HepG2 (cell line): ENCODE results near the gene SMARCD1. TPM values are rescaled to one million over a fixed set of nuclear protein-coding genes. Genes with fewer than 3 reads are reported as not detected.

Experiments
- ATAC-seq: fragments of 200-7000 bp; cut with Tn5 transposase; 3 replicates; pipeline ENCODE4 v1.9.1; 2020; ENCODE audit warnings: mild to moderate bottlenecking, moderate library complexity
- BruUV-seq: library from RNA; stranded (reverse); fragments of 400-500 nt; replicated peaks from 2 replicates; lab custom pipeline; 2021; lab: Mats Ljungman, UMichigan
- CTCF ChIA-PET: fragments of 300-600 bp; formaldehyde crosslinking; extraction: SDS; loops from one replicate; lab custom pipeline; 2021; ENCODE audit warnings: low total read pairs, inconsistent platforms, low intra/inter-chr PET ratio; lab: Yijun Ruan, JAX
- POLR2A ChIA-PET: fragments of 350-600 bp; sonication (Branson Sonifier 250); formaldehyde crosslinking; loops from one replicate; lab custom pipeline; 2020; ENCODE audit warnings: antibody characterized with exemption, inconsistent platforms; lab: Yijun Ruan, JAX
- DNase-seq: peaks from one replicate; pipeline ENCODE4 v3.0.0-alpha.2; 2015; ENCODE audit warnings: low spot score
- FAIRE-seq: peaks from 3 replicates; lab custom pipeline; 2011; peaks lifted over from hg19 to GRCh38; lab: Jason Lieb, UNC
- H2AFZ ChIP-seq: one replicate; pipeline ENCODE4 v1.6.1; 2011; ENCODE audit warnings: low read length, inconsistent platforms
- H3K27ac ChIP-seq: fragments of 300-600 bp; 3 replicates; pipeline ENCODE4 v1.8.0; 2011; ENCODE audit warnings: mixed run types, mild to moderate bottlenecking, mixed read lengths, low read length, inconsistent platforms; ENCODE audit not compliant: insufficient read depth; ENCODE audit errors: extremely low read length
- H3K27me3 ChIP-seq, 2 experiments: fragments of 200-600 bp in 1 of 2; 2 replicates in 1 of 2; 3 replicates in 1 of 2; pipeline versions ENCODE4 v1.6.0 to v1.8.0; 2011; ENCODE audit warnings: low read length in 2 of 2, mild to moderate bottlenecking in 2 of 2, moderate library complexity in 2 of 2, inconsistent platforms in 1 of 2; ENCODE audit not compliant: insufficient read depth in 2 of 2, control insufficient read depth in 1 of 2
- H3K36me3 ChIP-seq, 2 experiments: fragments of 200-600 bp in 1 of 2; replicated peaks in 1 of 2; 2 replicates in 1 of 2; 3 replicates in 1 of 2; pipeline versions ENCODE4 v1.5.1 to v1.8.0; 2011; ENCODE audit warnings: low read length in 2 of 2, inconsistent platforms in 1 of 2; ENCODE audit not compliant: insufficient read depth in 2 of 2, control insufficient read depth in 1 of 2
- H3K4me1 ChIP-seq: 2 replicates; pipeline ENCODE4 v1.5.1; 2012; ENCODE audit warnings: low read length, inconsistent platforms; ENCODE audit not compliant: insufficient read depth
- H3K4me2 ChIP-seq: 2 replicates; pipeline ENCODE4 v1.6.0; 2011; ENCODE audit warnings: low read depth, low read length, inconsistent platforms
- H3K4me3 ChIP-seq, 3 experiments: fragments of 200-600 bp in 1 of 3; sonication (generic), shearing (Covaris generic) in 1 of 3; replicated peaks in 1 of 3; 2 replicates each; pipeline ENCODE4 v1.5.1; 2011 to 2016; ENCODE audit warnings: low read length in 3 of 3, inconsistent platforms in 2 of 3, low read depth in 2 of 3, mild to moderate bottlenecking in 2 of 3, control low read depth in 1 of 3, mixed read lengths in 1 of 3; ENCODE audit not compliant: insufficient read depth in 1 of 3
- H3K79me2 ChIP-seq: one replicate; pipeline ENCODE4 v1.6.1; 2011; ENCODE audit warnings: low read length, inconsistent platforms; ENCODE audit not compliant: insufficient read depth
- H3K9ac ChIP-seq: 2 replicates; pipeline ENCODE4 v1.6.0; 2011; ENCODE audit warnings: mild to moderate bottlenecking, low read depth, low read length, inconsistent platforms; ENCODE audit not compliant: insufficient read depth
- H3K9me3 ChIP-seq: 2 replicates; pipeline ENCODE4 v1.5.1; 2012; ENCODE audit warnings: mild to moderate bottlenecking, low read length
- H4K20me1 ChIP-seq: 2 replicates; pipeline ENCODE4 v1.6.0; 2011; ENCODE audit warnings: inconsistent platforms, mild to moderate bottlenecking, low read length, moderate library complexity; ENCODE audit not compliant: insufficient read depth
- CREB1 ChIP-seq, 2 experiments: fragments of 450-650 bp in 1 of 2; IDR thresholded peaks; 2 replicates each; pipeline ENCODE4 v1.6.1; 2016 to 2017; ENCODE audit warnings: control low read depth in 1 of 2, mild to moderate bottlenecking in 1 of 2, missing compliant biosample characterization in 1 of 2, missing genetic modification characterization in 1 of 2
- DRAP1 ChIP-seq: IDR thresholded peaks from 2 replicates; pipeline ENCODE4 v1.6.1; 2016; ENCODE audit warnings: missing genetic modification reagents, missing compliant biosample characterization
- HOXA5 ChIP-seq: sonication (generic); formaldehyde crosslinking; IDR thresholded peaks from 2 replicates; pipeline ENCODE4 v1.4.0; 2020; ENCODE audit warnings: missing genetic modification reagents
- KLF16 ChIP-seq, 2 experiments: sonication (generic) in 1 of 2; formaldehyde crosslinking in 1 of 2; IDR thresholded peaks; 2 replicates each; pipeline versions ENCODE4 v1.6.1 to v1.8.0; 2016 to 2023; ENCODE audit warnings: missing genetic modification reagents in 2 of 2, missing compliant biosample characterization in 1 of 2
- MTA1 ChIP-seq: sonication (generic); formaldehyde crosslinking; IDR thresholded peaks from 2 replicates; pipeline ENCODE4 v1.4.0; 2020; ENCODE audit warnings: missing genetic modification reagents, mild to moderate bottlenecking, borderline replicate concordance
- RBM22 ChIP-seq: fragments of 200-400 bp; formaldehyde crosslinking; optimal IDR thresholded peaks from 2 replicates; pipeline ENCODE3; 2017; ENCODE audit warnings: mild to moderate bottlenecking, low read length, moderate library complexity
- SALL1 ChIP-seq: sonication (generic); formaldehyde crosslinking; IDR thresholded peaks from 2 replicates; pipeline ENCODE4 v1.8.0; 2022; ENCODE audit warnings: mild to moderate bottlenecking, missing genetic modification reagents
- SMAD9 ChIP-seq: sonication (generic); formaldehyde crosslinking; IDR thresholded peaks from 2 replicates; pipeline ENCODE4 v1.5.1; 2020; ENCODE audit warnings: mild to moderate bottlenecking, missing genetic modification reagents
- SP1 ChIP-seq, 2 experiments: fragments of 450-650 bp in 1 of 2; sonication (generic) in 1 of 2; formaldehyde crosslinking in 1 of 2; IDR thresholded peaks; 2 replicates each; pipeline versions ENCODE4 v1.4.0 to v1.6.1; 2016 to 2020; ENCODE audit warnings: missing genetic modification reagents in 1 of 2
- TIGD3 ChIP-seq: sonication (generic); formaldehyde crosslinking; IDR thresholded peaks from 2 replicates; pipeline ENCODE4 v1.5.1; 2020; ENCODE audit warnings: mild to moderate bottlenecking, missing genetic modification reagents, borderline replicate concordance
- TOPORS ChIP-seq: sonication (generic); formaldehyde crosslinking; IDR thresholded peaks from 2 replicates; pipeline ENCODE4 v1.8.0; 2023; ENCODE audit warnings: mild to moderate bottlenecking, missing genetic modification reagents
- ZNF101 ChIP-seq: sonication (generic); formaldehyde crosslinking; IDR thresholded peaks from 2 replicates; pipeline ENCODE4 v1.4.0; 2020; ENCODE audit warnings: mild to moderate bottlenecking, low read depth, missing genetic modification reagents, borderline replicate concordance
- ZNF512B ChIP-seq: sonication (generic); formaldehyde crosslinking; IDR thresholded peaks from 2 replicates; pipeline ENCODE4 v1.5.1; 2020; ENCODE audit warnings: missing genetic modification reagents, mild to moderate bottlenecking, borderline replicate concordance
- ZNF552 ChIP-seq: sonication (generic); formaldehyde crosslinking; IDR thresholded peaks from 2 replicates; pipeline ENCODE4 v1.9.0; 2022; ENCODE audit warnings: missing genetic modification reagents, mild to moderate bottlenecking, borderline replicate concordance
- ZNF672 ChIP-seq: sonication (generic); formaldehyde crosslinking; IDR thresholded peaks from 2 replicates; pipeline ENCODE4 v1.8.1; 2022; ENCODE audit warnings: missing genetic modification reagents
- ZSCAN9 ChIP-seq: IDR thresholded peaks from 2 replicates; pipeline ENCODE4 v1.6.1; 2016; ENCODE audit warnings: borderline replicate concordance
- WGBS: methylation state at CpG from one replicate; pipeline ENCODE4 v1.1.6; 2017; ENCODE audit warnings: low lambda C conversion rate; 5-methylcytosine and 5-hydroxymethylcytosine counted together
- in situ Hi-C: cut with HindIII; loops from 2 replicates; pipeline ENCODE4 v1.10.0; 2017; ENCODE audit warnings: low pct_unique_long_range_greater_than_20kb; ENCODE audit not compliant: extremely low pct_ligation_motif_present
- intact Hi-C: fragments of 100-400 bp; cut with micrococcal nuclease; formaldehyde crosslinking; loops from one replicate; pipeline ENCODE4 v1.10.0; 2022; ENCODE audit not compliant: unreplicated experiment
- polyA plus RNA-seq, 8 experiments: library from polyadenylated mRNA; depleted of rRNA in 3 of 8; stranded (reverse) in 7 of 8; unstranded in 1 of 8; fragments of >200 nt; fragmentation: Illumina TruSeq in 4 of 8; extraction: Trizol in 4 of 8; gene quantifications; 2 replicates each; pipeline versions ENCODE4 v1.2.1 to v1.2.3, GENCODE V29; 2011 to 2016; ENCODE audit warnings: low read depth in 4 of 8, missing spikeins in 1 of 8, mixed read lengths in 1 of 8; ENCODE audit not compliant: insufficient read depth in 1 of 8
- total RNA-seq, 5 experiments: library from RNA; depleted of rRNA; stranded (reverse); fragments of >200 nt; fragmentation: Illumina TruSeq; extraction: Trizol; gene quantifications; 2 replicates each; pipeline ENCODE4 v1.2.3, GENCODE V29; 2016; ENCODE audit warnings: low read depth in 1 of 5

SMARCD1 gene
- total and polyA plus RNA-seq, 2 of the 13 experiments (the other 11 are each of a cell fraction or from before 2014, with no cell fraction given), result 51.7 to 54.6 TPM

GRCh38 chr12:50053583-50053982, 31.6 kb upstream of the SMARCD1 start:
- POLR2A ChIA-PET, result no interaction called here

More at GRCh38 chr12:50053583-50053982, 31.6 kb upstream of the SMARCD1 start:
- Histone ChIP-seq H3K4me2 (no peak overlapping the region), H3K4me3 (no peak overlapping the region), H3K27me3 (peaks cover 9 to 65% of the 10 kb centered on the region in 2 experiments; a peak in 4 of 5 replicates)
- in situ Hi-C loops, result loop anchor here (10.0 kb wide), 1 partner anchor 189 kb away; no protein-coding TSS in a partner anchor
- TF ChIP-seq HOXA5 (CRISPR knock-in tag), result no peak
- no peak for TF ChIP-seq CREB1 (IDR thresholded peaks at IDR 0.05)
- no peak for TF ChIP-seq CREB1 (CRISPR knock-in tag; IDR thresholded peaks at IDR 0.05)
- TF ChIP-seq ZNF101 (CRISPR knock-in tag), result no peak
- TF ChIP-seq ZNF512B, result no peak
- no peak for TF ChIP-seq TIGD3
- no peak for TF ChIP-seq ZSCAN9 (CRISPR knock-in tag)
- no peak for TF ChIP-seq SMAD9
- TF ChIP-seq ZNF672 (CRISPR knock-in tag), result no peak
- no peak for TF ChIP-seq ZNF552 (CRISPR knock-in tag)
- TF ChIP-seq KLF16 (CRISPR knock-in tag; IDR thresholded peaks at IDR 0.05), result no peak
- no peak for TF ChIP-seq SP1 (IDR thresholded peaks at IDR 0.05)
- TF ChIP-seq SP1 (CRISPR knock-in tag; IDR thresholded peaks at IDR 0.05), result no peak
- no peak for TF ChIP-seq RBM22
- no peak for TF ChIP-seq DRAP1 (CRISPR knock-in tag)
- no peak for TF ChIP-seq TOPORS (CRISPR knock-in tag)
- TF ChIP-seq MTA1 (CRISPR knock-in tag), result no peak
- TF ChIP-seq SALL1 (CRISPR knock-in tag), result no peak
- TF ChIP-seq, all 625 proteins: peak for 0
- Histone ChIP-seq H3K9me3 (no peaks in the 10 kb centered on the region), H3K36me3 (no peaks in the 10 kb centered on the region), H3K79me2 (no peaks in the 10 kb centered on the region), H3K27ac (no peak overlapping the region), H3K4me1 (peaks cover 46% of the 10 kb centered on the region), H2AFZ (no peak overlapping the region), H4K20me1 (no peaks in the 10 kb centered on the region), H3K9ac (no peak overlapping the region)
- intact Hi-C loops, result no loop called here
- 14% methylated on average over 1 of the region's 1 CpG for WGBS
- ATAC-seq, result no peak
- DNase-seq, result no peak
- no peak for FAIRE-seq
- CTCF ChIA-PET, result interaction anchor here (1.2 kb wide), 1 partner anchor 86 kb away, joined by 3 read pairs; no protein-coding TSS in a partner anchor
- BruUV-seq, result no TSS peak
